Ectodermal cell (in vitro differentiated cells): ENCODE results near the gene WWOX.

Experiments used
- H3K27ac ChIP-seq: 2 replicates; pipeline ENCODE4 v1.7.0; 2013; ENCODE audit warnings: mild to moderate bottlenecking, low read depth, low read length; ENCODE audit not compliant: insufficient read depth, poor library complexity, severe bottlenecking
- H3K27me3 ChIP-seq: 2 replicates; pipeline ENCODE4 v1.7.0; 2013; ENCODE audit warnings: mild to moderate bottlenecking, low read length; ENCODE audit not compliant: insufficient read depth, control insufficient read depth, poor library complexity, severe bottlenecking
- H3K36me3 ChIP-seq: one replicate; pipeline ENCODE4 v1.7.0; 2013; ENCODE audit warnings: low read length; ENCODE audit not compliant: control insufficient read depth, insufficient read depth
- H3K4me1 ChIP-seq: one replicate; pipeline ENCODE4 v1.7.0; 2013; ENCODE audit warnings: low read length; ENCODE audit not compliant: control insufficient read depth, insufficient read depth
- H3K4me3 ChIP-seq: 2 replicates; pipeline ENCODE4 v1.7.0; 2013; ENCODE audit warnings: low read depth, low read length, control low read depth; ENCODE audit not compliant: insufficient read depth
- H3K9me3 ChIP-seq: 2 replicates; pipeline ENCODE4 v1.7.0; 2013; ENCODE audit warnings: mild to moderate bottlenecking, low read length, moderate library complexity; ENCODE audit not compliant: control insufficient read depth
- WGBS, 2 experiments: methylation state at CpG; one replicate each; pipeline ENCODE4 v1.1.7; 2013; ENCODE audit warnings: missing lambda C conversion rate in 2 of 2; 5-methylcytosine and 5-hydroxymethylcytosine counted together

Gene WWOX

GRCh38 chr16:78478267-78478861 is 378.9 kb downstream of the WWOX start:
- no peak overlapping the region for H3K27ac ChIP-seq
- no peaks in the 10 kb centered on the region for H3K27me3 ChIP-seq
- 59 to 72% methylated on average over 6 to 7 of the region's 7 CpGs for WGBS, 2 experiments
- H3K36me3 ChIP-seq, result no peaks in the 10 kb centered on the region
- H3K4me3 ChIP-seq, result no peak overlapping the region
- no peaks in the 10 kb centered on the region for H3K9me3 ChIP-seq
- H3K4me1 ChIP-seq, result no peaks in the 10 kb centered on the region

GRCh38 chr16:78479723-78480122 is 380.3 kb downstream of the WWOX start:
- 81 to 87% methylated on average over 2 of the region's 2 CpGs for WGBS, 2 experiments
- no peaks in the 10 kb centered on the region for H3K4me1 ChIP-seq
- H3K9me3 ChIP-seq, result no peaks in the 10 kb centered on the region
- H3K27ac ChIP-seq, result no peak overlapping the region
- H3K27me3 ChIP-seq, result no peaks in the 10 kb centered on the region
- H3K4me3 ChIP-seq, result no peak overlapping the region
- no peaks in the 10 kb centered on the region for H3K36me3 ChIP-seq

- no peaks in the 10 kb centered on the region for H3K9me3 ChIP-seq
- H3K4me1 ChIP-seq, result no peaks in the 10 kb centered on the region
- no peaks in the 10 kb centered on the region for H3K36me3 ChIP-seq
- H3K27ac ChIP-seq, result no peak overlapping the region
- no peak overlapping the region for H3K4me3 ChIP-seq
- WGBS, 2 experiments, result 96 to 100% methylated on average over 1 to 2 of the region's 2 CpGs
- H3K27me3 ChIP-seq, result no peaks in the 10 kb centered on the region
Observed at GRCh38 chr16:78480588-78480987, 381.1 kb downstream of the WWOX start.

- Histone ChIP-seq H3K4me1 (no peaks in the 10 kb centered on the region), H3K4me3 (no peak overlapping the region), H3K36me3 (no peaks in the 10 kb centered on the region), H3K9me3 (no peaks in the 10 kb centered on the region), H3K27me3 (no peaks in the 10 kb centered on the region), H3K27ac (no peak overlapping the region)
- 87 to 93% methylated on average over 12 to 13 of the region's 13 CpGs for WGBS, 2 experiments
Observed at GRCh38 chr16:78483124-78483992, 383.9 kb downstream of the WWOX start.

- 93 to 98% methylated on average over 9 of the region's 9 CpGs for whole genome bisulfite sequencing, 2 experiments
- no peaks in the 10 kb centered on the region for H3K27me3 ChIP-seq
- H3K9me3 ChIP-seq, result no peaks in the 10 kb centered on the region
Observed at GRCh38 chr16:78484509-78485058, 385.1 kb downstream of the WWOX start.

GRCh38 chr16:78485188-78485916 is 385.9 kb downstream of the WWOX start:
- no peaks in the 10 kb centered on the region for H3K27me3 ChIP-seq
- H3K4me3 ChIP-seq, result no peak overlapping the region
- peaks cover 8% of the 10 kb centered on the region for H3K4me1 ChIP-seq
- H3K36me3 ChIP-seq, result no peaks in the 10 kb centered on the region
- WGBS, 2 experiments, result 88 to 89% methylated on average over 12 to 14 of the region's 15 CpGs
- no peaks in the 10 kb centered on the region for H3K9me3 ChIP-seq
- no peak overlapping the region for H3K27ac ChIP-seq

More at GRCh38 chr16:78484509-78485058, 385.1 kb downstream of the WWOX start:
- Histone ChIP-seq H3K4me3 (no peak overlapping the region), H3K27ac (no peak overlapping the region), H3K4me1 (peaks cover 6% of the 10 kb centered on the region), H3K36me3 (no peaks in the 10 kb centered on the region)

GRCh38 chr16:78485917-78486257 is 386.4 kb downstream of the WWOX start:
- peaks cover 8% of the 10 kb centered on the region for H3K4me1 ChIP-seq
- H3K4me3 ChIP-seq, result no peak overlapping the region
- no peak overlapping the region for H3K27ac ChIP-seq
- 94 to 97% methylated on average over 4 of the region's 4 CpGs for WGBS, 2 experiments
- no peaks in the 10 kb centered on the region for H3K27me3 ChIP-seq
- H3K9me3 ChIP-seq, result no peaks in the 10 kb centered on the region
- H3K36me3 ChIP-seq, result no peaks in the 10 kb centered on the region

GRCh38 chr16:78487471-78487870 is 388.0 kb downstream of the WWOX start:
- 94 to 100% methylated on average over 3 of the region's 3 CpGs for WGBS, 2 experiments
- no peak overlapping the region for H3K4me3 ChIP-seq

GRCh38 chr16:78489072-78489471 is 389.6 kb downstream of the WWOX start:
- WGBS, 2 experiments, result 52 to 54% methylated on average over 3 of the region's 3 CpGs
- Histone ChIP-seq H3K27me3 (no peaks in the 10 kb centered on the region), H3K9me3 (no peaks in the 10 kb centered on the region), H3K4me3 (no peak overlapping the region), H3K36me3 (no peaks in the 10 kb centered on the region), H3K4me1 (peaks cover 8% of the 10 kb centered on the region), H3K27ac (no peak overlapping the region)

More at GRCh38 chr16:78487471-78487870, 388.0 kb downstream of the WWOX start:
- H3K9me3 ChIP-seq, result no peaks in the 10 kb centered on the region
- H3K27me3 ChIP-seq, result no peaks in the 10 kb centered on the region
- no peaks in the 10 kb centered on the region for H3K36me3 ChIP-seq
- no peak overlapping the region for H3K27ac ChIP-seq
- H3K4me1 ChIP-seq, result peaks cover 8% of the 10 kb centered on the region

- H3K27me3 ChIP-seq, result no peaks in the 10 kb centered on the region
- H3K27ac ChIP-seq, result no peak overlapping the region
- H3K4me1 ChIP-seq, result peaks cover 8% of the 10 kb centered on the region
- 88 to 91% methylated on average over 3 to 5 of the region's 5 CpGs for WGBS, 2 experiments
- no peaks in the 10 kb centered on the region for H3K9me3 ChIP-seq
- no peaks in the 10 kb centered on the region for H3K36me3 ChIP-seq
- no peak overlapping the region for H3K4me3 ChIP-seq
Observed at GRCh38 chr16:78489631-78490030, 390.2 kb downstream of the WWOX start.
